UCSD-AML1 (cell line): ENCODE measurements around the gene SERTM1.

Experiments
- DNase-seq: peaks from one replicate; lab custom pipeline; 2025; ENCODE audit not compliant: unreplicated experiment; lab: John Stamatoyannopoulos, UW

SERTM1 gene

GRCh38 chr13:36709136-36709890 lies 35.5 kb downstream of the SERTM1 start:
- no peak for DNase-seq

DNA sequence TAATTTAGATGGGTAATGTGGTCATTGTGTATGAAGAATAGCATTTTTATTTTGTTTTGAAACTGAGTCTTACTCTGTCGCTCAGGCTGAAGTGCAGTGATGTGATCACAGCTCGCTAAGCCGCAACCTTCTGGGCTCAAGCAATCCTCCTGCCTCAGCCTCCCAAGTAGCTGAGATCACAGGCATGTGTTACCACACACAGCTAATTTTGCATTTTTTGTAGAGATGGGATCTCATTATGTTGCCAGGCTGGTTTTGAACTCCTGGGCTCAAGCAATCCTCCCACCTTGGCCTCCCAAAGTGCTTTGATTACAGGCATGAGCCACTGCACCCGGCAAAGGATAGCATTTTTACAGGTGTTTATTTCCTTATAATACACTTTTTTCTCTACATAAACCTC lies 36.6 kb downstream of the SERTM1 start:
- no peak for DNase-seq

DNA sequence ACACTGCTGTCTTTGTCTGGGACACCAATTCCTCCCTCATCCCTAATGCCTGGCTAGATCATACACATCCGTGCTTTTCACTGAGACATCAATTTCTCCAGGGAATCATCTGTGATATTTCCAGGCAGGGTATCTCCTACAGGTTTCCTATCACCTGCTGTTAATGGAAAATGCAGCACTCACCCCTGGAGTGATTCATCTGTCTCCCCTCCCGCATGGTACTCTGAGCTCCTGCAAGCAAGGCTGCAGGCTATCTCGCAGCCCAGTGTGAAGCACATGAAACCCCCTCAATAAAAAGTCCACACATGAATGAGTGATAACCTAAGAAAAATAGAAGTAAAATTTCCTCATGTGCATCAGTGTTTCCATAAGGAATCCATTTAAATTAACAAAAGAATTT lies 38.5 kb downstream of the SERTM1 start:
- DNase-seq, result no peak

DNA sequence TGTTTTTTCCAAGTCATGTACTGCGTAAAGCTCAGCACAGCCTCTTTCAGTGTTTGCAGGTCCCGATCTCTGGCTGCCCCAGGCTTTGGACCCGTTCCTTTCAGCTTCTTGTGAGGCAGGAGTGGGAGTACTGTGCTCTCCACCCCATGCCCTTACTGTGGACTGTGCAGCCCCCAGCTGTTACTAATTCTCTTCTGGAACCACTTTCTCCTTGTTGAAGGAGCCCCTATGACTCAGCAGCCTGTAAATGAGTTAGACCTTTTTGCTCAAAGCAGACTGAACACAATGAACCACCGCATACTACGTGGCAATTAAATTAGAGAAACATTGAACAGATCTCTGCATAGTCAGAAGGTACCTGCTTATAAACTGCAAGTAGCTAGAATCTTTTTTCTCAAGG lies 39.0 kb downstream of the SERTM1 start:
- DNase-seq, result no peak

- no peak for DNase-seq
Observed at GRCh38 chr13:36713887-36714286, 40.1 kb downstream of the SERTM1 start.

DNA sequence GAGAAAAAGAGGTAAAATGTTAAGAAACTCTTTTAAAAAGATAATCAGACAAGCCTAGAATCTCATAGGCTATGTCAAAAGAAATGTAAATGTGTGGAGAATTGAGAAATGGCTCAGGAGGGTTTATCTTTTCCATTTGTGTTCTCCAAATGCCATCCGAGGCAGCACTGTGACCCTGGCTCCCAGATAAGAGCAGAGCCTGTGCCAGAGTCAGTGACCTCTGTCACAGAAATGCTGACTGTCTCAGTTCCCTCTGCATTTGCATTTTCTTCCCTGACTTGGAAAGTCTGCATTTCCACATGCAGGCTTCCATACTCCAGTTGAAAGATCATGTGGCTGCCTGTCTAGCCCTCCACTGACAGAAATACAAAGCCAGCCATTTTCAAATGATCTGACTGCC lies 42.0 kb downstream of the SERTM1 start:
- no peak for DNase-seq

DNA sequence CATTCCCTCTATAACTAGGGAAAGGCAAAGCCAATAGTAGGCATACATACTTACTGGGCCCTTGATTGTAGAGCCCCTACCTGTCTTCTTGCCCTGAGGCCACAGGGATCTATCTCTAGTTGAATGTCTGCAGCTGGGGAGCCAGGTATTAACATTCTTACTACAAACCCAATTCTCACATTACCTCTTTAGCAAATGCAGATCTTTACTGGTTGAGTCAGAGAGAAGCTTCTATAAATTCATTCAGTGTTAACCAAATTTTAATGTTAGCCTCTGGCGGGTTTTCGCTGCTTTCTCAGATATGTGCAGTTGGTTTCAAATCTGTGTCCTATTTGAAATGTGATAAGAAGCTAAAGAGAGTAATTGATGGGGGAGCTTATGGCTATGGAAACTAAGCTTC lies 43.2 kb downstream of the SERTM1 start:
- DNase-seq, result no peak

- no peak for DNase-seq
Observed at GRCh38 chr13:36717966-36718545, 44.2 kb downstream of the SERTM1 start.

GRCh38 chr13:36718686-36719085 lies 44.9 kb downstream of the SERTM1 start:
- DNase-seq, result no peak

DNA sequence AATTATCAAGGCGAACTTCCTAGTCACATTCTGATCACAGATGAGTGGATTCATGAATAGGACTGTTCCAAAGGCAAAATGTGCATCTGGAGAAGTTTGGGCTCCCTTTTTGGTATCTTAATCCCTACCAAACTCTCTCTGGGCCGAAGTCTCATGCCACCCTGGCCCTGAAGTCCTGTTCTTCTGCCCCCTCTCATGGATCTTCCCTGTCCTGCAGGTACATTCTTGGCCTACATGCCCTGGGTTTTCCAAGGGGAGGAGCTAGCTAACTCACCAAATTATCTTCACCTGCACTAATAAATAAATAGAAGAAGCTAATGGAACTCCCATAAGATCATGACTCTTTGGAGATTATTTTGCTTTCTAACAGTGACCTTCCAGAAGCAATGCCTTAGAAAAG lies 50.3 kb downstream of the SERTM1 start:
- DNase-seq, result no peak

GRCh38 chr13:36725936-36726335 lies 52.1 kb downstream of the SERTM1 start:
- no peak for DNase-seq

GRCh38 chr13:36728006-36728405 lies 54.2 kb downstream of the SERTM1 start:
- DNase-seq, result no peak

DNA sequence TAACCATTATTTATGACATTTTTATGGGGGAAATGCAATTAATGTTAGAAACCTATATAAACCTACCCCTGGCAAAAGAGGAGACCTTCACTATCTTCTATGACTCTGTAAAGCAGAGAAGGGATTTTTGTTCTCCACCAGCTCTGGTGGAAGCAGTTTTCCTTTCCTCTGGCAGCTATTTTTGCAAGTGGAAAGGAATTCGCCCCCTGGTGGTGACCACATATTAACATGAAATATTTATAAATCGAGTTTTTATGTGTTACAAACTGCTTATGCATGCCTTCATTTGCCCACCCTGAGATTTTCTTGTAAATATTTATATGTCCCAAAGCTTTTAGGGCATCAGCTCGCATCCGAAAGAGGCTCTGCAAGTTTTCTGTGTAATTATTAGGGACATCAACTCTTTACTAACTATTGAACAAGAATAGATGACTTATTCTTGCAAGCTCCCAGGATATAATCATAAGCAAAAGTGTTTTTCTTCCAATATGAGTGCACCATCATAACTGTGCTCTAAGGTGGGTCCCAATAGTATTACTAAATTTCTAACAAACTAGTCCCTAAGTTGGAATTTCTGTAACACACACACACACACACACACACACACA lies 62.4 kb downstream of the SERTM1 start:
- DNase-seq, result no peak

DNA sequence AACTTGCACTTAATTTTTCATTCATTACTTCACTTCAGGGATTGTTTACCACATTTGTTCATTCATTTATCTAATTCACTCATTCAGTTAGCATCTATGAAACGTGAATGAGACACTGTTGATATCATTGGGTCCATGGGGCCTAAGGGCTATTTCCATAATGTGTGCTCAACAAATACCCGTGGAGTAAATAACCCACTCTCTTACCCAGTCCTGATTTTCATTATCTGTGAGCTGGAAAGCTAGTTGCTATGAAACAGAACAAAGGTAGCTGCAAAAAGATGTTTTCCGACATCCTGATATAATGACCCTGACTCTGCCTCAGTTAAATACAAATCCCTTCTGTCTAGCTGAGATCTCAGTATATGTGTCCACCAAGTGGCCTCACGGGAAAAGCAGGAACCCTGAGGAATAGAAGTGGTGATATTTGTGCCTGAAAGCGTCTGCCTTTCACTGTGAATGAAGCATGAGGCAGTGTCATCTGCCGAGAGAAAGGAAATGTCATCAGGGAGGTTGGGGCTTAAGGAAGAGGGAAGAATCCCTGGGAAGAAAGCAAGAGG lies 63.8 kb downstream of the SERTM1 start:
- DNase-seq, result no peak

DNA sequence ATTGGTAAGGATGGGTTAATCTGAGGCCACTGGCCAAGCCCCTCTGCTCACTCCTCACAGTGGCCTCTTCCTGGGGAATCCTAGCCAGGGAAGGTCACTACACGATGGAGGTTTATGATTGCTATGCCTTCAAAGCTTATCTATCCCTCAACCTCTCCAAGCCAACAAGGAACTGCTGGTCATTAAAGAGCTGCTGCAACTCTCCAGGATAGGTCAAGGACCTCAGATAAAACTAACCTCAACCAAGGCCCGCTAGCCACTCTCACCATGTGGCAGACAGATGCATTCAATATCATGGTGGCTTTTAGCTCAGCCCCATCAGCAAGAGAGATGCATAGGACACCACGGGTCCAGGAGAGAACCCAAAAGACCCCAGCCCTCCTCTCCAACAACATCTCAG lies 71.6 kb downstream of the SERTM1 start:
- DNase-seq, result no peak

- no peak for DNase-seq
Observed at GRCh38 chr13:36746051-36746450, 72.2 kb downstream of the SERTM1 start.
